Neural progenitor cell (in vitro differentiated cells): ENCODE results near the gene EPN1.
"Not testable (repeated sequence)": the region's sequence is repeated elsewhere in the genome, so short reads cannot be mapped to it uniquely, and the experiment has no call there.

ENCODE experiments used
- CTCF ChIP-seq: fragments of 200-600 bp; sonication (generic); IDR thresholded peaks from 2 replicates; pipeline ENCODE4 v1.5.1; 2017; ENCODE audit warnings: antibody characterized with exemption, mild to moderate bottlenecking
- EZH2phosphoT487 ChIP-seq: fragments of 200-600 bp; sonication (generic); IDR thresholded peaks from 2 replicates; pipeline ENCODE4 v1.6.1; 2017; ENCODE audit warnings: antibody characterized with exemption

- TF ChIP-seq CTCF, EZH2phosphoT487: not testable (repeated sequence)
Observed at GRCh38 chr19:55758797-55759196, 83.8 kb downstream of the EPN1 start, which contains the start of gene RFPL4A.
